ENCODE data around the gene EMD.

EMD gene

DNA sequence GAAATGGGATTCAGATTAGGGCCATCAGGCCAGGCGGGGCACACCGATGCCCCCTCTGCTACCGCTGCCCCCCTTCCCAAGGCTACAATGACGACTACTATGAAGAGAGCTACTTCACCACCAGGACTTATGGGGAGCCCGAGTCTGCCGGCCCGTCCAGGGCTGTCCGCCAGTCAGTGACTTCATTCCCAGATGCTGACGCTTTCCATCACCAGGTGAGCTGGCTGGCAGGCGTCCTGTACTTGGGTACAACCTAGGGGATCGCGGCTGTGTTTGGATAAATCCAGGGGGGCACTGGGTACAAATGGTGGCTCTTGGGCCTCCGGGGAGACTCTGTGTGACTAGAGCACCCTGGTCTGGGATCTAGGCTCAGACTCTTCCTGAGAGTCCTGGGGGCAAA, 1.1 kb downstream of the EMD start:
- TF ChIP-seq, protein P1, sequence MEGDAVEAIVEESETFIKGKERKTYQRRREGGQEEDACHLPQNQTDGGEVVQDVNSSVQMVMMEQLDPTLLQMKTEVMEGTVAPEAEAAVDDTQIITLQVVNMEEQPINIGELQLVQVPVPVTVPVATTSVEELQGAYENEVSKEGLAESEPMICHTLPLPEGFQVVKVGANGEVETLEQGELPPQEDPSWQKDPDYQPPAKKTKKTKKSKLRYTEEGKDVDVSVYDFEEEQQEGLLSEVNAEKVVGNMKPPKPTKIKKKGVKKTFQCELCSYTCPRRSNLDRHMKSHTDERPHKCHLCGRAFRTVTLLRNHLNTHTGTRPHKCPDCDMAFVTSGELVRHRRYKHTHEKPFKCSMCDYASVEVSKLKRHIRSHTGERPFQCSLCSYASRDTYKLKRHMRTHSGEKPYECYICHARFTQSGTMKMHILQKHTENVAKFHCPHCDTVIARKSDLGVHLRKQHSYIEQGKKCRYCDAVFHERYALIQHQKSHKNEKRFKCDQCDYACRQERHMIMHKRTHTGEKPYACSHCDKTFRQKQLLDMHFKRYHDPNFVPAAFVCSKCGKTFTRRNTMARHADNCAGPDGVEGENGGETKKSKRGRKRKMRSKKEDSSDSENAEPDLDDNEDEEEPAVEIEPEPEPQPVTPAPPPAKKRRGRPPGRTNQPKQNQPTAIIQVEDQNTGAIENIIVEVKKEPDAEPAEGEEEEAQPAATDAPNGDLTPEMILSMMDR (IDR thresholded peaks at IDR 0.05) = no peak

DNA sequence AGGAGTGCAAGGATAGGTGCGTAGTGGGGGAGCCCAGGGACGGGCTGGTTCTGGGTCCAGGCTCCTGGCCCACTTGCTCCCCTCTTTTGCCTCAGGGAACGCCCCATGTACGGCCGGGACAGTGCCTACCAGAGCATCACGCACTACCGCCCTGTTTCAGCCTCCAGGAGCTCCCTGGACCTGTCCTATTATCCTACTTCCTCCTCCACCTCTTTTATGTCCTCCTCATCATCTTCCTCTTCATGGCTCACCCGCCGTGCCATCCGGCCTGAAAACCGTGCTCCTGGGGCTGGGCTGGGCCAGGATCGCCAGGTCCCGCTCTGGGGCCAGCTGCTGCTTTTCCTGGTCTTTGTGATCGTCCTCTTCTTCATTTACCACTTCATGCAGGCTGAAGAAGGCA, 1.7 kb downstream of the EMD start:
- TF ChIP-seq, protein P1 (IDR thresholded peaks at IDR 0.05) = no peak

DNA sequence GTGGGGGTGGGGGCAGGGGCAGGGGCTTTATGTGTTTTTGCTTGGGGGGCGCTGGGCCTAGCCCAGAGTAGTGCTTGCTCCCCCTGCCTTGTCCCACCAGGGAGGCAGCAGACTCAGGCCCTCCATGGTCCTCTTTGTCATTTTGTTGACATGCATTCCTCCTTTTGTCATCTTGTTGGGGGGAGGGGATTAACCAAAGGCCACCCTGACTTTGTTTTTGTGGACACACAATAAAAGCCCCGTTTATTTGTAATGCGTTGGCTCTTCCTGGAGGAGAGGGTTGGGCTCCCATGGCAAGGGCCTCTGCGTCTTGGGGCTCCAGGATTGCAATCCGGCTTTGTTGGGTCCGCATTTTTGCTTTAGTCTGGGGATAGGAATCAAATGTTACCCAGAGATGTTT, 2.2 kb downstream of the EMD start:
- TF ChIP-seq, protein P1 (IDR thresholded peaks at IDR 0.05) = no peak

DNA sequence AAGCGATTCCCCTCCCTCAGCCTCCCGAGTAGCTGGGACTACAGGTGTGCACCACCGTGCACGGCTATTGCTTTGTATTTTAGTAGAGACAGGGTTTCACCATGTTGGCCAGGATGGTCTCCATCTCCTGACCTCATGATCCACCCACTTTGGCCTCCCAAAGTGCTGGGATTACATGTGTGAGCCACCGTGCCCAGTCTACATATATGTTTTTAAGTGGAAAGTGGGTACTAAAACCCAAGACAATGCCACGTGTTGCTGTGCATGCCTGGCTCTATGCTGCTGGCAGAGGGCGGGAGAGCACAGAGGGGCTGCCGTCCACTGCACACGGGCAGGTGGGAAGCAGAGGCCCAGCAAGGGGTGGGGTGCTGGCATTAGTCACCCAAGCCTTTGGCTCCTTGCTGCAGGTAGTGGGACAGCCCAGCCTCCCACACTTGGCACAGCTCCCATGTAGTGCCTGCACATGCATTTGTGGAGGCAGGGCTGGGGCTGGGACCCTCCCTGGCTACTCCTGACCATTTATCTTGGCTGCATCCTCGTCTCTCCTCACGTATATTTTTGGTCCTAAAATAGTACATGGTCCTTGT, 3.5 kb downstream of the EMD start:
- TF ChIP-seq, protein P1 (IDR thresholded peaks at IDR 0.05) = no peak

DNA sequence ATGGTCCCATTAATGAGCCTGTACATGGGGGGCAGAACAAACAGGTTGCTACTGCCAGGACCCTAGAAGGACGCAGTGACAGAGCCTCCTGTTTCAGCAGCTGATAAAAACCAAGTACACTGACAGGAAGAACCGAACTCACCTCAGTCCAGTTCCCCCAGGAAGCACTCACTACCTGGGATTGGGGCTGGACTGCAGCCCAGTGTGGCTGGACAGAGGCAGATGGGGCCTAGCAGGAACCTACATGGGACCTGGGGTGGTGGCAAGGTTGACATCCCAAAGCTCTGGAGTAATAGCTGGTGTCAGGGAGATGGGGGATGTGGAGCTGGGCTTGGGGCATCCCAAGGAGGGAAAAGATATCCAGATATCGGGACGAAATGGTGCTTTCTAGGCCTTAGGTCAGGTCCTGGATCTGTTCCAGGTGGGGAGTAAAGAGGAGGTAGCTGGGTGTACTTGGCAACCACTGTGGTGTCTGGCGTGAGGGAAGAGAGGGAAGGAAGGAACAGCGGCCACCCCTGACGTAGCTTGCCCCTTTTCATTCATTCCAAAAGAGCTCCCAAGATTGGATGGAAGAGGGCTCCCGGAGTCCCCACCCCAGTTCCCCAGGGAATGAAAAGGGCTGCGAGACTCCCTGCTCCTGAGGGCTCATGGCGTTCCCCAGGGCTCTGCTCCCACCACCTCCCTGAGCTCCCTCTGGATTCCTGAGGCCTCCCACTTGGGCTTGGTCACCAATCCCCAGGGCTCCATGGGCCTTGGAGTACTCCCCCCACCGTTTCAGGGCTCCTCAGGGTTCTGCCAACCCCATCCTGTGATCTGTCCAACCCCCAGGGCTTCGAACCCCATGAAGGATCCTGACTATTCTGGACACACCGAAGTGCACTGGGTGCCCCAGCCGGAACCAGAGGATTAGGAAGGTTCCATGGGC, 4.5 kb downstream of the EMD start:
- TF ChIP-seq, protein P1 (IDR thresholded peaks at IDR 0.05) = no peak

DNA sequence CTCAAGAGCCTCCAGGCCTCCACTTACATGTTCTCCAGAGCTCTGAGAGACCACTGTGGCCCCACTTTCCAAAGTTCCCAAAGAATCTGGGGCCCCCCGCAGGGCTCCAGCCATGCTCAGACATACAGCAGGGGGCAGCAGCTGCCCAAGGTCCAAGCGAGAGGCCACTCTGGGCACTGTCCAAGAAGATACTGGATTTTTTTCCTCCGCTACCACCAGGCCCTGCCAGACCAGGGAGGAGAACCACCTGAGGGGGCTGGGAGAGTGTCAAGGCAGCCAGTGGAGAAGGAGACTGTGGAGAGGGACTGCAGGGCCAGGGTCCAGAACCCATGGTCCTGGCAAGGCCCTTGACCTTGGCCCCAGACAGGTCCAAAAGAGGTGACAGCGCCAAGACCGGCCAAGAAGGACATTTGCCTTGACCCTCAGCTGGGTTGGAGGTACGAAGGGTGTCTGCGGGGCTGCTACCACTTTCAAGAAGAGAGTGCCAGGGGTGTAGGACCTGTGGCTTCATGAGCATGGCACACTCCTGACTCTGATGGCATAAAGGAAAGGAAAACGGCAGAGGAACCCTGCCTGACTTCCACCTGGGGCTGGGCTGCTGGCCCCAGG, 5.3 kb downstream of the EMD start:
- TF ChIP-seq, protein P1 (IDR thresholded peaks at IDR 0.05) = peak; percentile 10; the same call in 1 of the 2 replicates

DNA sequence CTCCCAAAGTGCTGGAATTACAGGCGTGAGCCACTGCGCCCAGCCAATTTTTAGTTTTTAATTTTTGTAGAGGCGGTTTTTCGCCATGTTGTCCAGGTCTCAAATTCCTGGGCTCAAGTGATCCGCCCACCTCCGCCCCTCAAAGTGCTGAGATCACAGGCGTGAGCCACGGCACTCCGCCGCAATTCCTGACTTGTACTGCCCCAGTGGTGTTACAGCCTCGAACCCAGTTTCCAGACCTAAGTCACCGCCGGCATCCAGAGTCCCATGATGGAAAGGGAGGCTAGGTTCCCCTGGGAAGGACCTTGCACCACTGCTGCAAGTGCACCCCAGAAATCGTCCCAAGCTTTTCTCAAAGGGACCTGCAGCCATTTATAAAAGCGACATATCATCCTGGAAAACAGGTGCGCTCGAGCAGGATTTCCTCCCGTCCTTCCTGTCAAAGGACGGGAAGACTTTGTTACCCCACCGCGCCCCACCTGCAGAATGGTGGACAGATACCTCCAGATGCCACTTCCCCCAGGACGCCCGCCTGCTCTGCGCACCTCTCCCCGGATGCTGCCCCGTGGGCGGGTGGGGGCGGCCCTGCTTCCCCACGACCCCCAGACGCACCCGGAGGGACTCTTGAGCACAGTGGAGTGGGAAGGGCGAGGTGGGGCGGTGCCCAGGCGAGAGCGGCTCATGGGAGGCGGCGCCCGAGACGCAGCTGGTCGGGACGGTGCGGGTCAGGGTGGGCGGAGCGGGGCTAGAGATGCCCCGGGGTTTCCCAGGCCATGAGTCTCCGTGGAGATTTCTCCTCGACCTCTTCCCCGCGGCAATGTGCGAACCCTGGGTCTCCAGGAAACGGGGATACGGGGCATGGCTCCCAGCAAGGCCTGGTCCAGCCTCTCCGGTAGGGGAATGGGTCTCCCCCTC, 18.1 kb downstream of the EMD start:
- TF ChIP-seq, protein P1 (IDR thresholded peaks at IDR 0.05) = no peak

Data from LNCAP (cell line).